Epidermal melanocyte (primary cell): ENCODE results near the gene SOX4.

Source experiments
- DNase-seq: peaks from one replicate; pipeline ENCODE4 v3.0.0; 2011; ENCODE audit warnings: low spot score; ENCODE audit not compliant: insufficient read length

SOX4 gene

GRCh38 chr6:21612067-21612745 lies 18.7 kb downstream of the SOX4 start:
- no peak for DNase-seq

DNA sequence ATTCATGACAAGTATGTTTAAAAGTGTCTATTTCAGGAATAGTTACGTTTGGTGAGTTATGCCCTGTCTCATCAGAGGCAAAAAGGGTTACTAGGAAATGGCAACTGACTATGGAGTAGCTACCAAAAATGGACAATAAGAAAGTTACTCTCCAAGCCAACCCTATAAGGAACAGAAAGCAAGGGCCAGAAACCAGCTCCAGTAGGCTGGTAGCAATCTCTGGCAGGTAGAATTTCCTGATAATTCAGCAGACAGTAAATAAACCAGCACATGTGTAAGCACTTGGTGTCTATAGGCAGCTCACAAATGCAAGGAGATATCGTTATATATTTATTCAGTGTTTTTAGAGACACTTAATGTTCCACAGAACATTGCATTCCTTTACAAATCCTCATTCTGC lies 20.3 kb downstream of the SOX4 start:
- no peak for DNase-seq

DNA sequence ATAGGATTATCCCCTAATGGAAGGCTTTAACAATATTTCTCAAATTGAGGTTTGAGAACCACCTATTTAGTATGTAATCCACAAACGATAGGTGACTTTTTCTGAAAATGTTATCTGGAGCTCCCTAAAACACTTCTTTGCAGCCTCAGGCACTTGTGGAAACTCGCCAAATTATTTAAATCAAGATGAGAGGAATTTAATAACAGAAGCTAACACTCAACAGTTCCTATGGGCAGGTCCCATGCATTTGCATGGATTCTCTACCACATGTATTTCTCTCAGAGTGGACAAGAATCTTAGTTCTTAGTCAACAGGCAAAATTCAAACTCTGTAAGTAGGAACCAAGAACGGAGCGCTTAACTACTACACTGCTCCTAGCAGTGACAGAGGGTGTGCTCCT lies 20.7 kb downstream of the SOX4 start:
- no peak for DNase-seq

DNA sequence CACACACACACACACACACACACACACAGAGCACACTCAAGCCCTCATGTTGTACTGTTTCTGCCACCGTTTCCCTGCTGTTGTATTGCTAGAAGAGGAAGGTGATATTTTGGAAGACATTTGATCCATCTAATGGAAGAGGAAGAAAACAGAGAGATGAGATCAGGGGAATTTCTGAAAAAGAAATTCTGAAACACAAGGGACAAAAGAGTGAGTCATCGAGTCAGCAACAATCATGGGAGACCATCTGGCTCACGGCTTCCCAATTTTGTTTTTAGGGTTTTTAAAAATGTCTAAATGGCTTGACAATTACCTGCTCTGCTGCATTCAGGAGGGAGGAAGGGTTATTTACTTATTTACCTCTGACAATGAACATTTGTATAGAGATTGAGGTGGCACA lies 22.0 kb downstream of the SOX4 start:
- no peak for DNase-seq

- DNase-seq: no peak
Measured at GRCh38 chr6:21616005-21616404, 22.5 kb downstream of the SOX4 start.

- no peak for DNase-seq
Measured at GRCh38 chr6:21625642-21626041, 32.1 kb downstream of the SOX4 start.

DNA sequence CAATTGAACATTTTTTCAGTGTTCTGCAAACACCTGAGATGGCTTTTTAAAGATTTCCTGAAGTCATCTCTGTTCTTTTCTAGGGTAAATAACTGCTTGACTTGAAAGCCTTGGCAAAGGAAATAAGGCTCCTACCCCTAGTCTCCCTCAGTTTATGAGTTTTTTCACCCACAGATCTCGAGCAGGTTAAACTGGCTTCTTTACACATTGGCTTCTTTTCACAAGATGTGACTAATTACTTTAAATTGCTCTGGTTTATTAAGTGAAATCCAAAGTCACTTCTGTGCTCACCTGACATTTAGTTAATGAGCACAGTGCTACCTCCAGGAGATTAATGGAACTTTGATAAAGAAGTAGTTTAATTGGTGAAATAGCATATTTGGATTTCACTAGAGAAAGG lies 33.2 kb downstream of the SOX4 start:
- no peak for DNase-seq

- DNase-seq: no peak
Measured at GRCh38 chr6:21628160-21628559, 34.6 kb downstream of the SOX4 start.

- DNase-seq: no peak
Measured at GRCh38 chr6:21633511-21634109, 40.1 kb downstream of the SOX4 start.

GRCh38 chr6:21634582-21634981 lies 41.0 kb downstream of the SOX4 start:
- DNase-seq: no peak

- DNase-seq: no peak
Measured at GRCh38 chr6:21636876-21637275, 43.3 kb downstream of the SOX4 start.

GRCh38 chr6:21639316-21639715 lies 45.8 kb downstream of the SOX4 start:
- DNase-seq: no peak
